ENCODE data around the gene G2E3. TPM values are rescaled to one million over a fixed set of nuclear protein-coding genes. Genes with fewer than 3 reads are reported as not detected.

The G2E3 gene
- total and polyA plus RNA-seq, 2 of the 4 experiments (the other 2 are of a cell fraction) = 9.6 to 19.4 TPM

GRCh38 chr14:30528119-30528518 is 30.8 kb upstream of the G2E3 start:
- DNase-seq = no peak
- H2BK120ac ChIP-seq (ENCODE audit: low read depth, low read length) = no peak overlapping the region
- intact Hi-C loops (cut with micrococcal nuclease) (no loop called here), dilution Hi-C loops (cut with HindIII; ENCODE audit: low sequenced_read_pairs, unreplicated experiment) (no loop called here), in situ Hi-C loops (cut with MboI; ENCODE audit: low sequenced_read_pairs) (no loop called here)
- no peaks in the 10 kb centered on the region for H3K9me1 ChIP-seq (ENCODE audit: insufficient read depth, low read length)
- H3K9me3 ChIP-seq (ENCODE audit: control insufficient read depth, insufficient read depth, low read length) = no peaks in the 10 kb centered on the region
- H3K4me3 ChIP-seq (ENCODE audit: insufficient read depth, low read depth, low read length) = no peak overlapping the region
- no peak for ATAC-seq (ENCODE audit: low read depth)
- no peak overlapping the region for H4K5ac ChIP-seq (ENCODE audit: low read depth, low read length)
- no peak overlapping the region for H2BK15ac ChIP-seq (ENCODE audit: low read depth, low read length)
- H3K56ac ChIP-seq (ENCODE audit: extremely low read depth, insufficient read depth, low read length) = no peak overlapping the region
- 86% methylated on average over 4 of the region's 5 CpGs; no CpG with 5 or more reads in 1 of the 2 experiments for WGBS, 2 experiments (ENCODE audit: extremely low coverage in 2 of 2, insufficient read length in 1 of 2)
- no peak overlapping the region for H3K4ac ChIP-seq (ENCODE audit: low read depth, low read length)
- H3K27me3 ChIP-seq (ENCODE audit: control insufficient read depth, insufficient read depth, low read length) = no peaks in the 10 kb centered on the region
- H4K20me1 ChIP-seq (ENCODE audit: insufficient read depth, low read length) = no peaks in the 10 kb centered on the region
- POLR2A ChIA-PET (ENCODE audit: unreplicated experiment) = no interaction called here
- H3K79me1 ChIP-seq (ENCODE audit: low read depth in 1 of 2, low read length in 2 of 2) = no peaks in the 10 kb centered on the region
- H2AK5ac ChIP-seq (ENCODE audit: low read depth, low read length) = no peak overlapping the region
- H3K36me3 ChIP-seq (ENCODE audit: control insufficient read depth, insufficient read depth, low read length) = no peaks in the 10 kb centered on the region
- H2AK9ac ChIP-seq (replicated peaks; ENCODE audit: low read depth, low read length, poor library complexity) = no peak overlapping the region
- no peak overlapping the region for H3K4me2 ChIP-seq (ENCODE audit: low read depth, low read length)
- H4K91ac ChIP-seq (ENCODE audit: insufficient read depth, low read depth, low read length) = no peak overlapping the region
- no peak overlapping the region for H3K9ac ChIP-seq (ENCODE audit: low read depth, low read length)
- no peak overlapping the region for H4K8ac ChIP-seq (ENCODE audit: low read depth in 2 of 2, low read length in 2 of 2)
- BruUV-seq (replicated peaks) = no TSS peak
- TF ChIP-seq FOS (IDR thresholded peaks at IDR 0.05; ENCODE audit: low read depth, low read length) (no peak), MXI1 (IDR thresholded peaks at IDR 0.05; ENCODE audit: borderline replicate concordance, low read depth, low read length) (no peak), BHLHE40 (IDR thresholded peaks at IDR 0.05; ENCODE audit: low read depth, low read length) (no peak), CHD1 (IDR thresholded peaks at IDR 0.05; ENCODE audit: low read depth, low read length) (no peak), RFX5 (IDR thresholded peaks at IDR 0.05; ENCODE audit: low read depth, low read length) (no peak), POLR2A (IDR thresholded peaks at IDR 0.05; ENCODE audit: low read depth, low read length) (no peak), CEBPB (IDR thresholded peaks at IDR 0.05; ENCODE audit: low read depth, low read length) (no peak), MAFK (IDR thresholded peaks at IDR 0.05; ENCODE audit: low read depth, low read length) (no peak), USF2 (IDR thresholded peaks at IDR 0.05; ENCODE audit: low read depth, low read length) (no peak), CTCF (conservative IDR thresholded peaks at IDR 0.05; ENCODE audit: low read depth, low read length) (no peak)
- H2BK20ac ChIP-seq (ENCODE audit: low read depth, low read length) = no peak overlapping the region
- H2AFZ ChIP-seq (replicated peaks; ENCODE audit: low read length, poor library complexity) = no peak overlapping the region
- no peak overlapping the region for H3K14ac ChIP-seq (replicated peaks; ENCODE audit: low read depth, low read length)
- no peak overlapping the region for H3K27ac ChIP-seq (ENCODE audit: insufficient read depth, low read length)
- CTCF ChIA-PET = no interaction called here
- H3K4me1 ChIP-seq (ENCODE audit: control insufficient read depth, insufficient read depth, low read length) = no peaks in the 10 kb centered on the region
- no peak overlapping the region for H3K18ac ChIP-seq (ENCODE audit: low read depth, low read length)
- no peak overlapping the region for H3K23ac ChIP-seq (ENCODE audit: low read depth, low read length)
- H2BK5ac ChIP-seq (ENCODE audit: low read depth, low read length, poor library complexity, severe bottlenecking) = no peak overlapping the region

Measured in IMR-90 (cell line).